Activated T-helper 9 cell treated with anti-CD3 and anti-CD28 coated beads, Interleukin-2, amount 50 U/mL, for 16 hours (primary cell): ENCODE measurements around the gene RDH16.
A peak's percentile ranks its signal among the peaks of the same experiment; 100 is the strongest.

Source experiments
- DNase-seq: peaks from one replicate; pipeline ENCODE4 v3.0.0-alpha.2; 2020; ENCODE audit warnings: low read depth

The RDH16 gene

DNA sequence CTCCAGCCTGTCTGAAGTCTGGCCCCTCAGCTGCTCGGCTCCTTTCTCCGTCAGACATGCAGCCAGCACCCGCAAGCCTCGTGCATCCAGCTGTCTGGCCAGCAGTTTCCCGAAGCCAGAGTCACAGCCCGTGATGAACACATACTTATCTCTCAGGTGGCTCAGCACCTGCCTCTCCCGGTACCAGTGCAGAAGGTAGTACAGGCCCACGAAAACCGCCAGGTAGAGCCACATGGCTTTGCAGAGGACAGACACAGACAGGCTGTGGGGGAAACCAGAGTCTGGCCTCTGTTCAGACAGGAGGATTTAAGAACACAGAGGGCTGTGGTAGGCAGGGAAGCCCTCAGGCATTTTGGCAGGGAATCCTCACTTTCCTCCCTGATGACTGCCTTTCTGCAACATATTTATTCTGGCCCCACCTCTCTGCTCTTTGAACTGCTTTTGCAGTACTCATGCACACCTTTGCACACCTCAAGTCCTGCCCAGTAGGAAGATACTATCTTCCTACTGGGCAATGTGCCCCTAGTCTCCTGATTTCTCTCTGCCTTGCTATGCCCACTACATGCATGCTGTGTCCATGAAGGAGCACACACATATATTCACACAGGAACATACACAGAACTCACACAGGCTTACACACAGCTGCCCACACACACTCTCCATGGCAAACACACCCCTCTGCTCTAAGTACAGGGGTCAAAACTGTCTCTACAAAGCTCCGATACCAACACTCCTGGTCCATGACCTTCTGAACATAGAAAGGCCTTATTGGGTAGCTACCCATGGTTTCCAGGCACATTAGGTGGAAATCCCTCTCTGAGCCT is at the start of gene RDH16:
TSS of gene RDH16 (minus strand) at position 380 of the 824 bp plus-strand sequence. CDS start at position 234, 146 bp downstream.
- no peak for DNase-seq

DNA sequence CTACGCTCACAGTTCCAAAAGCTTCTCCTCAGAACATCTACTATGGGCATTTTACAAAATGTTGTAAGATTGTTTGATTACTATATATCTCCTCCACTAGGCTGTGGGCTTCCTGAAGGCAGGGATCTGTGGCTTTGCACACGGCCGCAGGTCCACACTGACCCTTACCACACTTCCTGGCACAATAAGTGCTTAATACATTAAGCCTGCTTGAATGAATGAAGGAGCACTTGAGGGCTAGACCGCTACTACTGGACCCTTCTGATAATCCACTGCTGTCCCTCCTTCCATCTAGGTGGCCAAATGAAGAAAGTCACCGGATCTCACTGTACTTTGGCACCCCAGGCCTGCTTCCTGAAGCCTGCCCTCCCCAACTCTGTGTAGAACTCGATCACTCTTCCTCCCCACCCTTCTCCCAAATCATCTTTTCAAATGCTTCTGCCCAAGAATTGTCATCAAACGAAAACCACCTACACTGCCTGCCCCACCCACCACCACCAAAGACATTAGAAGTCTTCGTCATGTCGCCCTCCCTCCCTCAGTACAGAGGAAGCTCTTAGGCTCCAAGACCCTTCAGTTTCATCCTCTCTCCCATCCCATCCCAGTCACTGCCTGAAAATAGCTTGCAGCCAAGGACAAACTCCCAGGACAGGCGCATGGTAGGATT is 49.5 kb upstream of the RDH16 start:
- DNase-seq, result no peak

DNA sequence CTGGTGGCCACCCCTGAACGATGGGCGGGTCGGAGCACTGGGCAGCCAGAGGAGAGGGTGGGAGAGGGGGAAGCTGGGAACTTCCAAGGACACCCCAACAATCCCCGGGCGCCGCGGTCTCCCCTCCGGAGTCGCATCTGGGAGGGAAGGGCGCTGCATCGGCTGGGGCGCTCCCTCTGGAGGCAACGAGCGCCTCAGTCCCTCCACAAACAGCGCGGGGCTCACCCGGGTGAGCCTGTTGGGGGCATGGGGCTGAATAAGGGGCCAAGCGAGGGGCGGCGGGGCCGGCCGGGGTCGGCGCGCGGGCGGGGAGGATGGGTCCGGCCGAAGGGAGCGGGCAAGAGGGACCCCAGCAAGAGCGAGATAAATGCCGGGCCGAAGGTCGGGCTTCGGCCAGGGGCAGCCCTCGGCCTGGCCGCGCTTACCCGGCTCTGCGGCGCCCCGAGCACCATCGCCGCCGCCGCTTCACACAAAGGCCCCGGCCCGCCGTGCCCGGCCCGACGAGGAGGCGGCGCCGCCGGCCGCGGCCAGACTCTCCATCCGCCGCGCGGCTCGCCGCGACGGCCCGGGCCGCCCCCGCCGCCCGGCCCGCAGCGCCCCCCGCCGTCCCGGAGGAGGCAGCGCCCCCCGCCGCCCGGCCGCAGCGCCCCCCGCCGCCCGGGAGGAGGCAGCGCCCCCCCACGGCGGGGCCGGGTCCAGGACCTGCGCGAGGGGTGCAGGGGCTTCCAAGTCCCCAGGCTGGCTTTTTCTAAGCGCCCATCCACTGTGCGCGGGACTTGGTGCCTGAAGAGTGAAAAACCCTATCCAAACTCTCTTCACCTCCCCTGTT is 48.8 kb upstream of the RDH16 start, which contains the start of gene ZBTB39:
TSS of gene ZBTB39 (minus strand) at position 567 of the 829 bp plus-strand sequence. CDS start 1,629 bp downstream, outside the sequence.
- peak; percentile 66 for DNase-seq

DNA sequence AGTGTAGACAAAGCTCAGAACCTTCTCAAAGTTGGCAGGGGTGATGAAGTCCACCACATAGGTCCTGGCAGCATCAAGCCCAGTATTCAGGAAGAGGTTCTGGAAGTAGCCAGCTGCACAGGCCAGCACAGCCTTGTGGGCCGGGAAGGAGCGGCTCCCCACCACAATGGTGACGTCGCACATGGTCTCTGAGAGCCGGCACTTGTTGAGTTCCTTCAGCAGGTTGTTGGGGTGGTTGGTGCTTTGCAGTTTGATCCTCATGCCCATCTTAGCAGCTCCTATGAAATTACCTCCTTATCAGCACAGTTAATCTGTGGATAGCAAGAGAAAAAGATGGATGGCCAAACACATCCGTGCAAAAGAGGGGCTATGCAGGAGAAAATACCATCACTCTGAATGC is 47.2 kb upstream of the RDH16 start:
- no peak for DNase-seq

GRCh38 chr12:57003395-57003794 is 46.0 kb upstream of the RDH16 start:
- DNase-seq, result no peak

GRCh38 chr12:57001448-57001906 is 44.1 kb upstream of the RDH16 start:
- DNase-seq, result peak; percentile 64

GRCh38 chr12:57000393-57000792 is 43.0 kb upstream of the RDH16 start:
- no peak for DNase-seq

DNA sequence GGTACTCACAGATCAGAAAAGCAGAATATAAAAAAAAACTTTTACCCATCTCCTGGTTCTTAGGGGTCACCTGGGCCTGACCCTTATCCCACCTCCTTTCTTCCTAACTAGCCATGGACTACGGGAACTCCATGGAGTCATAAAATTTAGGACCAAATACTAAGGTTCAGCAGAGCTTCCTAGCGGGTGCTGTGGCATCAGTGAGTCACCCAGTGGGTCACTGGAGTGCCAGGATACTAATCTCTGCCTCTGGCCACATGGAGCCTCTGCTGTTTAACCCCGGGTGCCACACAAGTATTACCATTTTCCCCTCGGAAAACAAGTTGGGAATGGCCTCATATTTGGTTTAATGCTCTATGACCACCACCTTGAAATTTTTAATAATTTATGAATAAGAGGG is 42.0 kb upstream of the RDH16 start:
- no peak for DNase-seq

DNA sequence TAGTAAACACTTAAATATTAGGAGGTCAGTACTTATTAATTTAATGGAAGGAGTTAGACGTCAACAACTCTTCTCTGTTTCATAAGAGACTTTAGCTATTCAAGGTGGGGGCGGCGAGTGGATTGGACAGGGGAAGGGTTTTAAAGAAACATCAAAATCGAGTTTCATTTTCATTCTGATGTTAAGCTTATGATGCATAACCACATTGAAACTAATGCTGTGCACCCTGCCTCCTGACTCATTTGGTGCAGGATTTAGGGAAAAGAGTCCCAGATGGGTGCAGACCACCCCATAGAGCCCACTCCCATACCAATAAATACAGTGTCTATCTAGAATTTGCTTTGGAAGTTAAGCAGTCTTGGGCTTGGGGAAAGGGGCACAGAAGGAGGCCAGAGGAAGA is 41.6 kb upstream of the RDH16 start:
- peak; percentile 18 for DNase-seq

DNA sequence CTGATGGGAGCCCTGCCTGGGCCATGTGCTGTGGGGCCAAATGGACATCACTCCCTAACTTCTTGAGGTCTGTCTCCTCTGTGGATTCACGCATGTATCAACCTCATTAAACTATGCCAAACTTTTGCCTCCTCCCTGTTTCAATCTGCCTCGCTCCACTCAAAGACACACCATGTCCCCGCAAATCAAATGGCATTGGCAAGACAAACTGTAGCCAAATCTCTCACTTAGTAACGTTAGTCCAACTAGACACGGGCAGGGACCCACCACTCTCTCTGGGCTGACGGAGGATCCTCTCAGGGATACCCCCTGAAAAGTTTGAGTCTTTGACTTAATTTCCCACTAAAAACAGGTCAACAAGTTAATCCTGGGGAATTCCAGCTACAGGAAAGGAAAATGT is 40.9 kb upstream of the RDH16 start:
- DNase-seq, result no peak

GRCh38 chr12:56996793-56997545 is 39.6 kb upstream of the RDH16 start:
- DNase-seq, result no peak

DNA sequence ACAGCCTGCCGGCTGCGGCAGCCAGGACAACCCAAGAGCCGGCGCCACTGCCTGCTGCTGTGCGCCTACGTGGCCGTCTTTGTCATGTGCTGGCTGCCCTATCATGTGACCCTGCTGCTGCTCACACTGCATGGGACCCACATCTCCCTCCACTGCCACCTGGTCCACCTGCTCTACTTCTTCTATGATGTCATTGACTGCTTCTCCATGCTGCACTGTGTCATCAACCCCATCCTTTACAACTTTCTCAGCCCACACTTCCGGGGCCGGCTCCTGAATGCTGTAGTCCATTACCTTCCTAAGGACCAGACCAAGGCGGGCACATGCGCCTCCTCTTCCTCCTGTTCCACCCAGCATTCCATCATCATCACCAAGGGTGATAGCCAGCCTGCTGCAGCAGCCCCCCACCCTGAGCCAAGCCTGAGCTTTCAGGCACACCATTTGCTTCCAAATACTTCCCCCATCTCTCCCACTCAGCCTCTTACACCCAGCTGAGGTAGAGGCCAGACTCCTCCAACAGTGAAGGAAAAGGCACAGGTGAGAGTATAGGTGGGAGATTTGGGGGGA is 38.6 kb upstream of the RDH16 start:
- no peak for DNase-seq

- DNase-seq, result no peak
These were observed 38.0 kb upstream of the RDH16 start for GRCh38 chr12:56995201-56995929.

- no peak for DNase-seq
These were observed 36.9 kb upstream of the RDH16 start for GRCh38 chr12:56994231-56994746.

DNA sequence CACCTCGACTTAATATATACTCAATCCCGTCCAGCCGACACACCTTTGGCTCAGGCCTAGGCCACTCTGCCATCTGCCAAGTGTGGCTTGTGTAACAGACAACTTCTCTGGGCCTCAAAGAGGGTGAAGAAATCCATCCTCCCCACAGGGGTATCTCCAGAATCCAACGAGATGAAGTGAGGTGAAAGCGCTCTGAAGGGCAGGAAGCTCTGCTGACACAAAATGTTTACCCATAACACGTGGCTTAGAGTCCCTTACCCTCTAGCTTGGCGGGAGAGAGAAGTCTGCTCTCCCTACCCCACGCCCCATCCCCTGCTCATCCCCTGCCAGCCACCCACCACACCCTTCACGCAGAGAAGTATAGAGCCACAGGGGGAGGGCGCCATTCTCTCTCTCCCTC is 35.9 kb upstream of the RDH16 start:
- no peak for DNase-seq

DNA sequence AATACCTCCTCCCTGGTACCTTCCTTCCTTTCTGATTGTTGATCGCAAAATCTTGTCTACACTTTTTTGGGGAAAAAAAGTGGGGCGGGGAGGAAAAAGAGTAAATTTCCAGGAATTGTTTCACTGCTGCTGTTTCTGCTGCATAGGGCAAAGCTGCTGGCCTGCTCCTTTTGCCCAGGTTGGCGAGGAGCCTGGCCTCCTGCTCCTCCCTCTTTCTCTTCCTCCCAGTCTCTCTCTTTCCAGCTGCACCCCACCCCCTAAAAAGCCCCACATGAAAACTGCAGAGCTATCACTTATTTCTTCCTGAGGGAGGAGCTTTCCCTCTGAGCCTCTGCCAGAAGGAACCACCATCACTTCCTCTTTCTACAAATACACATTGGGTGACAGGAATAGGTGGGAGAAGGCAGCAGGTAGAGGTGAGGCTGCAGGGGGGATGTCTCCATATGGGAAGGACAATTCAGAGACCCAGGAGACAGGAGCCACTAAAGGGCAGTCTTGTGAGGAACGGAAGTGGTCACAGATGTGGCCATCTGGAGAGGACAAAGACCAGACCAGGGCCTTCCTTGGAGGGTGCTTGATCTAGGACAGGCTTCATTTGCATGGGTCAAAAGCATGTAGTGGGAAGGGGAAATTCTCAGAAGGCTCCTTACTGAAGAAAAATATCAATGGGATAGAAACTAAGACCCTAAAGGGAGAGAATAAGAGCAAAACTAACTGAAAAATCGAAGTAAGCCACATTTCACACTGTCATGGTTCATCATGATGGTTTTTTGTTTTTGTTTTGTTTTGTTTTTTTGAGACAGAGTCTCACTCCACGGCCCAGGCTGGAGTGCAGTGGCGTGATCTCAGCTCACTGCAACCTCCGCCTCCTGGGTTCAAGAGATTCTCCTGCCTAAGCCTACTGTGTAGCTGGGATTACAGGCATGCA is 34.2 kb upstream of the RDH16 start:
- DNase-seq, result no peak

DNA sequence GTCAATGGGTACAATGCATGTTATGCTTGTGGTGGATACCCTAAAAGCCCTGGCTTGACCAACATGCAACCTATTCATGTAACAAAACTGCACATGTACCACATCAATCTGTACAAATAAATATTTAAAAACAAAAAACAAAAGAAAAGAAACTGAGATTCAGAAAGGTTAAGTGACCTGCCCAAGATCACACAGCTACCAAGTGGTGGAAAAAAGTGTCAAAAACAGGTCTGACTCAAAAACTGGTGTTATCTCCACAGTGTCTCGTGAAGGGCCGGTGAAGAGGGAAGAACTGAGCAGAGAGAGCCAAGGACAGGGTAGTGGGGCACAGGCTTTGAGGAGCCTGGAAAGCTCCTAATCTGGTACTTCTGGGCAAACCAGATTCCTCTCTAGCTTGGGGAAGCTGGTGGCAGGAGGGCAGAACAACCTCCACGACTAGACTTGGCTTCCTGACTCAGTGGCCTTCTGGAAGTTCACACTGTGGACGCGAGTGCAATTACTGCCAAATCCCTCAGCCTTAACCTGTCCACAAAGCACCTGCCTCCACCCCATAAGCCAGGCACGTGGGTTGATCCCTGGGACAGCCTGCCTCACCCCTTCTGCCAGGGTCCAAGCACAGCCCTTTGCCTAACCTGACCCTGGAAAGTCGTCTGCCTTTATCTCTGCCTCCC is 33.4 kb upstream of the RDH16 start:
- DNase-seq, result no peak

DNA sequence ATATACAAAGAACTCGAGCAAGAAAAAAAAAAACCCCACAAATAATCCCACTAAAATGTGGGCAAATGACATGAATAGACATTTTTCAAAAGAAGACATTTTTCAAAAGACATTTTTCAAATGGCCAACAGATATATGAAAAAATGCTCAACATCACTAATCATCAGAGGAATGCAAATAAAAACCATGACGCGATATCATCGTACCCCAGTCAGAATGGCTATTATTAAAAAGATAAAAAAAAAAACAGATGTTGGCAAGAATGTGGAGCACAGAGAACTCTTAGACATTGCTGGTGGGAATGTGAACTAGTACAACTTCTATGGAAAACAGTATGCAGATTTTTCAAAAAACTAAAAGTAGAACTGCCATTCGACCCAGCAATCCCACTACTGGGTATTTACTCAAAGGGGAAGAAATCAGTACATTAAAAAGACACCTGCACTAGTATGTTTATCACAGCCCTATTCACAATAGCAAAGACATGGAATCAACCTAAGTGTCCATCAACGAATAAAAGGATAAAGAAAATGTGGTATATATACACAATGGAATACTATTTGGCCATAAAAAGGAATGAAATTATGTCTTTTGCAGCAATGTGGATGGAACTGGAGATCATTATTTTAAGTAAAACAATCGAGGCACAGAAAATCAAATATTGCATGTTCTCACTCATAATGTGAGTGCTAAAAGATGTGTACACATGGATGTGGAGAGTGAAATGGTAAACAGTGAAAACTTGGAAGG is 32.6 kb upstream of the RDH16 start:
- no peak for DNase-seq
